Measurements from ENCODE around the gene NEIL1. TPM values are rescaled to one million over a fixed set of nuclear protein-coding genes. Genes with fewer than 3 reads are reported as not detected.
"Not testable (repeated sequence)": the region's sequence is repeated elsewhere in the genome, so short reads cannot be mapped to it uniquely, and the experiment has no call there.

NEIL1 gene
- total RNA-seq, 2 experiments from 2014 or later, result 11.6 to 11.7 TPM

GRCh38 chr15:75371901-75372688, 25.3 kb downstream of the NEIL1 start:
- Mint-ChIP-seq H3K36me3 (ENCODE audit: low read depth) (peaks cover 48% of the 10 kb centered on the region), H3K4me1 (ENCODE audit: low read depth) (peaks cover 19% of the 10 kb centered on the region), H3K4me3 (no peak overlapping the region), H3K27ac (peak overlapping the region; percentile 30), H3K9me3 (no peaks in the 10 kb centered on the region), H3K27me3 (no peaks in the 10 kb centered on the region)
- CTCF ChIA-PET, result no interaction called here
- intact Hi-C loops (cut with micrococcal nuclease), result no loop called here
- DNase-seq (no peak), ATAC-seq (no peak)
- TF ChIP-seq CTCF (IDR thresholded peaks at IDR 0.05), result no peak
- POLR2A ChIA-PET, result interaction anchor here (0.7 to 1.9 kb wide), 3 partner anchors 12 to 269 kb away, joined by 3 to 9 read pairs (median 3); partner anchors contain the start of gene SNUPN

GRCh38 chr15:75380773-75381172, 33.9 kb downstream of the NEIL1 start:
- intact Hi-C loops (cut with micrococcal nuclease), result no loop called here
- POLR2A ChIA-PET, result interaction anchor here (1.6 to 1.7 kb wide), 2 partner anchors 8 to 12 kb away, joined by 5 read pairs; partner anchors contain the start of gene MAN2C1

GRCh38 chr15:75383986-75384385, 37.1 kb downstream of the NEIL1 start:
- intact Hi-C loops (cut with micrococcal nuclease); CTCF ChIA-PET; POLR2A ChIA-PET; DNase-seq; H3K27me3 Mint-ChIP-seq; ATAC-seq; H3K4me3 Mint-ChIP-seq; H3K27ac Mint-ChIP-seq; H3K9me3 Mint-ChIP-seq: not testable (repeated sequence)
- peaks cover 14% of the 10 kb centered on the region for H3K4me1 Mint-ChIP-seq (ENCODE audit: low read depth)
- peaks cover 62% of the 10 kb centered on the region for H3K36me3 Mint-ChIP-seq (ENCODE audit: low read depth)

More at GRCh38 chr15:75380773-75381172, 33.9 kb downstream of the NEIL1 start:
- H3K4me3 Mint-ChIP-seq, result no peak overlapping the region
- H3K36me3 Mint-ChIP-seq (ENCODE audit: low read depth), result peaks cover 52% of the 10 kb centered on the region
- CTCF ChIA-PET, result interaction anchor here (6.1 kb wide), 1 partner anchor 13 kb away, joined by 32 read pairs; the partner anchor contains the start of gene MAN2C1
- no peak for TF ChIP-seq CTCF (IDR thresholded peaks at IDR 0.05)
- ATAC-seq (no peak), DNase-seq (no peak)
- H3K27me3 Mint-ChIP-seq, result no peaks in the 10 kb centered on the region
- H3K27ac Mint-ChIP-seq, result peak overlapping the region; percentile 34
- H3K4me1 Mint-ChIP-seq (ENCODE audit: low read depth), result peaks cover 4% of the 10 kb centered on the region
- no peaks in the 10 kb centered on the region for H3K9me3 Mint-ChIP-seq

GRCh38 chr15:75389791-75390382, 43.0 kb downstream of the NEIL1 start:
- TF ChIP-seq CTCF (IDR thresholded peaks at IDR 0.05), result no peak
- H3K4me1 Mint-ChIP-seq (ENCODE audit: low read depth), result peaks cover 16% of the 10 kb centered on the region
- DNase-seq (no peak), ATAC-seq (no peak)
- ChIA-PET CTCF (no interaction called here), POLR2A (interaction anchor here (0.6 to 1.8 kb wide), 3 partner anchors 9 to 24 kb away, joined by 3 to 5 read pairs (median 5); partner anchors contain the start of gene MAN2C1)
- H3K9me3 Mint-ChIP-seq, result no peaks in the 10 kb centered on the region
- intact Hi-C loops (cut with micrococcal nuclease), result no loop called here
- H3K36me3 Mint-ChIP-seq (ENCODE audit: low read depth), result peaks cover 67% of the 10 kb centered on the region
- H3K27ac Mint-ChIP-seq, result no peak overlapping the region
- no peak overlapping the region for H3K4me3 Mint-ChIP-seq
- no peaks in the 10 kb centered on the region for H3K27me3 Mint-ChIP-seq

GRCh38 chr15:75397494-75397893, 50.7 kb downstream of the NEIL1 start:
- Mint-ChIP-seq H3K4me3 (no peak overlapping the region), H3K9me3 (no peaks in the 10 kb centered on the region), H3K4me1 (ENCODE audit: low read depth) (peaks cover 6% of the 10 kb centered on the region), H3K27ac (no peak overlapping the region), H3K36me3 (ENCODE audit: low read depth) (peaks cover 59% of the 10 kb centered on the region), H3K27me3 (no peaks in the 10 kb centered on the region)
- ChIA-PET POLR2A (interaction anchor here (1.5 kb wide), 1 partner anchor 12 kb away, joined by 3 read pairs; no protein-coding TSS in a partner anchor), CTCF (interaction anchor here (0.8 kb wide), 1 partner anchor 9 kb away, joined by 3 read pairs; no protein-coding TSS in a partner anchor)
- ATAC-seq, result no peak
- intact Hi-C loops (cut with micrococcal nuclease), result no loop called here
- no peak for DNase-seq
- no peak for TF ChIP-seq CTCF (IDR thresholded peaks at IDR 0.05)

Measured in activated CD8-positive, alpha-beta T cell treated with anti-CD3 and anti-CD28 coated beads for 36 hours (primary cell).